Heart left ventricle (tissue), 16 donors: ENCODE results near the gene SLC17A8. TPM values are rescaled to one million over a fixed set of nuclear protein-coding genes. Genes with fewer than 3 reads are reported as not detected.

Source experiments
- ATAC-seq, 4 donors: fragments of 200-7000 bp; cut with Tn5 transposase; one replicate each; pipeline ENCODE4 v1.9.1; 2020 to 2022; ENCODE audit warnings: moderate library complexity in 4 of 4, mild to moderate bottlenecking in 3 of 4, moderate number of reproducible peaks in 1 of 4
- DNase-seq, 5 donors: peaks; one replicate each; pipeline ENCODE4 v3.0.0-alpha.2; 2020
- H3K27ac ChIP-seq, 12 donors: fragments of 200-600 bp; sonication (generic) in 4 of 12; one replicate each; pipeline versions ENCODE4 v1.5.0 to v1.8.0; 2016 to 2022; ENCODE audit warnings: mild to moderate bottlenecking in 2 of 12
- H3K27me3 ChIP-seq, 9 donors: fragments of 200-600 bp; sonication (generic) in 2 of 9; one replicate each; pipeline versions ENCODE4 v1.5.1 to v1.8.0; 2016 to 2022; ENCODE audit warnings: mild to moderate bottlenecking in 3 of 9
- H3K36me3 ChIP-seq, 9 donors: fragments of 200-600 bp; sonication (generic) in 2 of 9; one replicate each; pipeline versions ENCODE4 v1.5.0 to v1.8.0; 2018 to 2022; ENCODE audit warnings: mild to moderate bottlenecking in 2 of 9
- H3K4me1 ChIP-seq, 12 donors: fragments of 200-600 bp; sonication (generic) in 4 of 12; one replicate each; pipeline versions ENCODE4 v1.5.0 to v1.8.0; 2016 to 2022; ENCODE audit warnings: mild to moderate bottlenecking in 3 of 12
- H3K4me3 ChIP-seq, 12 donors: fragments of 200-600 bp; sonication (generic) in 4 of 12; one replicate each; pipeline versions ENCODE4 v1.5.0 to v1.8.0; 2017 to 2022; ENCODE audit warnings: mild to moderate bottlenecking in 9 of 12, moderate library complexity in 4 of 12
- H3K9me3 ChIP-seq, 12 donors: fragments of 200-600 bp; sonication (generic) in 4 of 12; one replicate each; pipeline versions ENCODE4 v1.5.0 to v1.8.0; 2016 to 2022; ENCODE audit warnings: mild to moderate bottlenecking in 1 of 12
- CTCF ChIP-seq, 12 donors: fragments of 200-600 bp; sonication (generic) in 4 of 12; IDR thresholded peaks; one replicate each; pipeline versions ENCODE4 v1.5.0 to v1.8.0; 2018 to 2022; ENCODE audit warnings: antibody characterized with exemption in 12 of 12, mild to moderate bottlenecking in 5 of 12
- POLR2A ChIP-seq, 2 donors: fragments of 450-650 bp; IDR thresholded peaks; one replicate each; pipeline ENCODE4 v1.6.1; 2017; ENCODE audit warnings: antibody characterized with exemption in 2 of 2, mild to moderate bottlenecking in 2 of 2, moderate library complexity in 2 of 2
- WGBS, 4 donors: extraction: QIAGEN DNeasy Blood & Tissue Kit in 2 of 4; methylation state at CpG; one replicate each; pipeline versions ENCODE4 v1.1.5 to v1.1.7; 2013 to 2018; 5-methylcytosine and 5-hydroxymethylcytosine counted together
- intact Hi-C, 10 donors: fragments of 100-400 bp; cut with DNase I; formaldehyde crosslinking; loops; one replicate each; pipeline versions ENCODE4 v1.11.1 to v1.14.2; 2022
- polyA plus RNA-seq, 2 donors: library from polyadenylated mRNA; stranded (reverse); fragments of 200-250 nt; gene quantifications; one replicate each; pipeline ENCODE4 v1.2.3, GENCODE V29; 2013
- total RNA-seq, 9 donors: library from RNA; depleted of rRNA in 2 of 9; stranded (reverse); fragments of >200 nt in 2 of 9; fragmentation: NEBNext Ultra II Directional in 3 of 9; extraction: Animal tissue kit (Norgen Biotek cat#: 25700) in 3 of 9; gene quantifications; one replicate each; pipeline versions ENCODE4 v1.1.0 to v1.2.4, GENCODE V29; 2016 to 2023
- donor health status: ischemic (EF 13 %, LVEDD 7.1; RV severe dilation, severe dysfunction).
- donor health status: healthy with polysubstance abuse.
- donor health status: DM: no; HTN: yes; CAD: no.
- donor health status: DM: no; HTN: no; CAD: no.
- donor health status: ischemic (EF 25% LVEDD 6.9; RV normal size, moderate dysfunction).
- donor health status: ischemic (EF 25% LVEDD 5.7; RV mildly dilated, moderate dysfunction).
- donor health status: healthy.
- donor health status: DM: yes; HTN: yes; CAD: no.
- donor health status: ischemic (EF 35%, LVEDD 5.7; RV mildly dilated, moderate dysfunction).
- donor health status: nonischemic (EF 11% LVEDD 7.7; RV severe dilation, severe dysfunction).
- donor health status: DM: yes; HTN: yes; CAD: no.
- donor health status: PGD.
- donor health status: ischemic (EF 29% LVEDD 5.4; RV normal size, mild dysfunction).
- donor health status: nonischemic (EF 23%, LVEDD 6.1; RV moderate dilation, normal function).

The SLC17A8 gene
- total and polyA plus RNA-seq, 11 donors: 0.15 TPM; not detected in 10

DNA sequence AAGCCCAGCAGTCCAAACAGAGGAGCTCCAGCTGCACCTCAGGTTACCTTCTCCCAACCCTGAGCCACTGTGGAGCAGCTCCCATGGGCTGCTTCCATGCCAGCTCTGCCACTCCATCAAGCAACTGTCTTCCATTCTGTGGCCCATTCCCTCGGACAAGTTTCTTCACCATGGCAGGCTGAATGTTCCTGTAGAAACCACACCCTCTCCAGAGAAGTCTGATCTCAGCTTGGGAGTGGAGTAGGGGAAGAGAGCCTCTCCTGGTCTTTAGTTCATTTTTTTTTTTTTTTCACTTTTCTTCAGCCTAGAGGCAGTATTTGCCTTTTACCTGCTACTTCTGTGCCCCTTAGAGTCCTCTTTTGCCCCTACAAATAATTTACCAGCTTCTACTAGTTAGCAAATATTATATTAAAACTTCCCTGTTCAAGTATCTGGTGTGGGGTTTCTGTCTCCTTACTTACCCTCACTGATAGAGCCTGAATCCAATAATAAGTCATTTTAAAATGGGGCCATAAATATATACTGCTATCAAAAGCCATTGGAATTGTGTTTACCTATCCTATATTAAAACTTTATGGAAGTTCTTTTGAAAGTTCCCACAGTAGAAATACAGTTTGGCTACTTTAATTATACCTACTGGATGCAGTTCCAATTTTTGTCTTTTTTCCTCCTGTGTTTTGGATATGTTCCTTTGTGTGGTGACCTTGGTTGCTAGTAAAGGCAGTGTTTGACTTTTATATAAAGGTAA lies 11.7 kb upstream of the SLC17A8 start:
- H3K27me3 ChIP-seq: no peaks in the 10 kb centered on the region
- peaks cover 0 to 19% (median 5%) of the 10 kb centered on the region in 9 donors for H3K36me3 ChIP-seq
- intact Hi-C loops: loop anchor here in 8 of 10 donors (5.0 to 10.0 kb wide), 7 partner anchors 57 to 400 kb away; no protein-coding TSS in a partner anchor
- DNase-seq (no peak), ATAC-seq (no peak)
- TF ChIP-seq POLR2A (IDR thresholded peaks at IDR 0.05) (no peak), CTCF (IDR thresholded peaks at IDR 0.05) (no peak)
- 53 to 71% (median 58%) methylated on average over 1 of the region's 1 CpG for WGBS, 4 donors
- no peak overlapping the region for H3K27ac ChIP-seq
- no peak overlapping the region for H3K4me3 ChIP-seq
- no peaks in the 10 kb centered on the region for H3K4me1 ChIP-seq
- H3K9me3 ChIP-seq: peaks cover 0 to 4% (median 0%) of the 10 kb centered on the region in 12 donors

- Histone ChIP-seq H3K27me3 (no peaks in the 10 kb centered on the region), H3K36me3 (peaks cover 0 to 6% (median 0%) of the 10 kb centered on the region in 9 donors), H3K9me3 (peaks cover 0 to 4% (median 0%) of the 10 kb centered on the region in 12 donors), H3K27ac (no peak overlapping the region), H3K4me3 (no peak overlapping the region), H3K4me1 (no peaks in the 10 kb centered on the region)
- TF ChIP-seq POLR2A (IDR thresholded peaks at IDR 0.05): no peak
- ATAC-seq (no peak), DNase-seq (no peak)
- intact Hi-C loops: loop anchor here in 8 of 10 donors (5.0 to 10.0 kb wide), 7 partner anchors 56 to 398 kb away; no protein-coding TSS in a partner anchor
- 72 to 88% (median 86%) methylated on average over 3 of the region's 3 CpGs for WGBS, 4 donors
Measured at GRCh38 chr12:100346660-100347059, 10.2 kb upstream of the SLC17A8 start.

GRCh38 chr12:100348657-100349454 lies 8.0 kb upstream of the SLC17A8 start:
- WGBS, 4 donors: 75 to 81% (median 80%) methylated on average over 7 of the region's 7 CpGs
- Histone ChIP-seq H3K36me3 (no peaks in the 10 kb centered on the region), H3K4me3 (no peak overlapping the region), H3K9me3 (peaks cover 0 to 2% (median 0%) of the 10 kb centered on the region in 12 donors), H3K4me1 (no peaks in the 10 kb centered on the region), H3K27ac (no peak overlapping the region), H3K27me3 (no peaks in the 10 kb centered on the region)
- TF ChIP-seq CTCF (IDR thresholded peaks at IDR 0.05) (peak in 11 of 12 donors; percentile 27 to 65 (median 47)), POLR2A (IDR thresholded peaks at IDR 0.05) (no peak)
- no peak for DNase-seq
- ATAC-seq: no peak
- intact Hi-C loops: loop anchor here in 9 of 10 donors (1.0 to 10.0 kb wide), 10 partner anchors 53 to 396 kb away; no protein-coding TSS in a partner anchor

DNA sequence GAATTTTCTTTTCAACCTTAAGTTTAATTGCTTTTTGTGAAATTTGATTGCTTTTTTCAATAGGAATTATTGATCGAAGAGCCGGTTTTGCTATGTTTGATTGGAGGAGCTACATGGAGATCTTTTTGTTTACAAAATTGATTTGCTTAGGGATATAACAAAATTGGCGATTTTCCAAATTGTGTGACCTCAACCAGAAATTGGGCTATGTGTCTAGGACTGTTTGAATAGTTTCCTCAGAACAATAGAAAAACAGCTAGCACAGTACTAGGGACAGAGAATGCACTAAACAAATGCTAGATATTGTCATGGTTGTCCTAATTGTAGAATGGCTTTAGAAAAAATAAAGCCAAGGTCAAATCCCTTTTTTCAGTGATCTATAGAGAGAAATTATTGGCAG lies 2.4 kb downstream of the SLC17A8 start:
- Histone ChIP-seq H3K27me3 (peaks cover 0 to 20% (median 5%) of the 10 kb centered on the region in 9 donors), H3K4me3 (no peak overlapping the region), H3K36me3 (no peaks in the 10 kb centered on the region), H3K4me1 (peaks cover 0 to 10% (median 2%) of the 10 kb centered on the region in 12 donors), H3K27ac (no peak overlapping the region), H3K9me3 (no peaks in the 10 kb centered on the region)
- ATAC-seq: no peak
- 67 to 74% (median 68%) methylated on average over 3 of the region's 3 CpGs for whole genome bisulfite sequencing, 4 donors
- DNase-seq: no peak
- TF ChIP-seq POLR2A (IDR thresholded peaks at IDR 0.05): no peak
- TF ChIP-seq CTCF (IDR thresholded peaks at IDR 0.05): no peak
- intact Hi-C loops: loop anchor here in 1 of 10 donors (10.0 kb wide), 1 partner anchor 386 kb away; no protein-coding TSS in a partner anchor
